Left cardiac atrium (tissue), 4 donors: ENCODE measurements around the gene FBXL15. TPM values are rescaled to one million over a fixed set of nuclear protein-coding genes. Genes with fewer than 3 reads are reported as not detected.

ENCODE experiments used
- ATAC-seq, 2 donors: fragments of 200-7000 bp; cut with Tn5 transposase; one replicate each; pipeline ENCODE4 v1.9.1; 2020; ENCODE audit warnings: mild to moderate bottlenecking in 2 of 2, moderate library complexity in 2 of 2
- DNase-seq: peaks from one replicate; pipeline ENCODE4 v3.0.0-alpha.2; 2020
- intact Hi-C, 2 donors: fragments of 100-400 bp; cut with DNase I; formaldehyde crosslinking; loops; one replicate each; pipeline versions ENCODE4 v1.14.1 to v1.15.1; 2022 to 2023
- total RNA-seq, 2 donors: library from RNA; stranded (reverse); fragmentation: NEBNext Ultra II Directional; extraction: Animal tissue kit (Norgen Biotek cat#: 25700); gene quantifications; one replicate each; pipeline ENCODE4 v1.2.1, GENCODE V29; 2021
- donor health status: DM: no; HTN: yes; CAD: no.
- donor health status: DM: no; HTN: yes; CAD: no; lungs with severe emphysema.
- donor health status: DM: yes; HTN: yes; CAD: no.
- donor health status: Dilated cardiomyopathy.

The FBXL15 gene
- total RNA-seq, 2 donors from 2014 or later: 13.1 to 14.0 TPM

GRCh38 chr10:102396317-102396650 is 24.4 kb upstream of the FBXL15 start:
- no peak for ATAC-seq
- no peak for DNase-seq
- intact Hi-C loops: loop anchor here in 1 of 2 donors (5.0 kb wide), 1 partner anchor 229 kb away; no protein-coding TSS in a partner anchor

- intact Hi-C loops: loop anchor here in 1 of 2 donors (5.0 kb wide), 1 partner anchor 229 kb away; no protein-coding TSS in a partner anchor
- DNase-seq: no peak
- ATAC-seq: no peak
Measured at GRCh38 chr10:102396730-102397151, 23.9 kb upstream of the FBXL15 start.

DNA sequence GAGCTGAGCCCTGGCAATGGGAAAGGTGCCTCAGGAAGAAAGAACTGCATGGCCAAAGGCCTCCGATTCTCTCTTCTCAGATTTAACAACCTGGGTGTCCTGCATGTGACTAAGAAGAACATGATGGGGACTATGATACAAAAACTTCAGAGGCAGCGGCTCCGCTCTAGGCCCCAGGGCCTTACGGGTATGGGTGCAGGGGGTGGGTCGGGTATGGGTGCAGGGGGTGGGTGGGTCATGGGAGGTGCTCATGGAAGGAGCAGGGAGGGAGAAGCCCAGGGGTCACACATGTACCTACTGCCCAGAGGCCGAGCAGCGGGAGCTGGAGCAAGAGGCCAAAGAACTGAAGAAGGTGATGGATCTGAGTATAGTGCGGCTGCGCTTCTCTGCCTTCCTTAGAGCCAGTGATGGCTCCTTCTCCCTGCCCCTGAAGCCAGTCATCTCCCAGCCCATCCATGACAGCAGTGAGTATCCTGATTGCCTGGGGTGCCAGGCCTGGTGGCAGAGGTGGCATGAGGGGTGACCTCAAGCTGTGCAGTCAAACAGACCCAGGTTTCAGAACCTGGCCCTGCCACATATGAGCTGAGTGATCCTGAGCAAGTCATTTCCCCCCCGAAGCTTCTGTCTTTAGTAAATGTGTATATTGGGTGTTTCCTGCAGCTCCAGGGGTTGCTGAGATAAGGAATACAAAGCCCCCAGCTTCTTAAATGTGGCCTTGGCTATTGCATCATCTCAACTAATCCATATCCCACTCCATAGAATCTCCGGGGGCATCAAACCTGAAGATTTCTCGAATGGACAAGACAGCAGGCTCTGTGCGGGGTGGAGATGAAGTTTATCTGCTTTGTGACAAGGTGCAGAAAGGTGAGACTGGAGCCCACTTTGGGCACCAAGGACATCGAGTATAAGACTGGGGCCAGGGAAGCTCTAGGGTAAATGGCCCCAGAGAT is 23.1 kb upstream of the FBXL15 start:
- no peak for ATAC-seq
- intact Hi-C loops: loop anchor here in 1 of 2 donors (5.0 kb wide), 1 partner anchor 230 kb away; no protein-coding TSS in a partner anchor

GRCh38 chr10:102398172-102399020 is 22.2 kb upstream of the FBXL15 start:
- ATAC-seq (no peak), DNase-seq (no peak)
- intact Hi-C loops: loop anchor here in 1 of 2 donors (5.0 kb wide), 1 partner anchor 231 kb away; no protein-coding TSS in a partner anchor

More for the DNA sequence above, 23.1 kb upstream of the FBXL15 start:
- DNase-seq: no peak

GRCh38 chr10:102399217-102400021 is 21.2 kb upstream of the FBXL15 start:
- DNase-seq: peak; percentile 93
- intact Hi-C loops: loop anchor here in 1 of 2 donors (5.0 kb wide), 2 partner anchors 172 to 232 kb away; partner anchors contain the start of gene ELOVL3
- ATAC-seq: peak; percentile 69 to 83

DNA sequence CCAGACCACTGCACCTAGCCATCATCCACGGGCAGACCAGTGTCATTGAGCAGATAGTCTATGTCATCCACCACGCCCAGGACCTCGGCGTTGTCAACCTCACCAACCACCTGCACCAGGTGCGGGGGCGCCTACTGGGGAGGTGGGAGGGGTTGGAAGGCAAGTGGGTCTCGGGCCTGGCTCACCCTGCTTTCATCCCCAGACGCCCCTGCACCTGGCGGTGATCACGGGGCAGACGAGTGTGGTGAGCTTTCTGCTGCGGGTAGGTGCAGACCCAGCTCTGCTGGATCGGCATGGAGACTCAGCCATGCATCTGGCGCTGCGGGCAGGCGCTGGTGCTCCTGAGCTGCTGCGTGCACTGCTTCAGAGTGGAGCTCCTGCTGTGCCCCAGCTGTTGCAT is 20.6 kb upstream of the FBXL15 start:
- intact Hi-C loops: loop anchor here in 1 of 2 donors (5.0 kb wide), 1 partner anchor 173 kb away; the partner anchor contains the start of gene ELOVL3
- DNase-seq: no peak
- no peak for ATAC-seq

DNA sequence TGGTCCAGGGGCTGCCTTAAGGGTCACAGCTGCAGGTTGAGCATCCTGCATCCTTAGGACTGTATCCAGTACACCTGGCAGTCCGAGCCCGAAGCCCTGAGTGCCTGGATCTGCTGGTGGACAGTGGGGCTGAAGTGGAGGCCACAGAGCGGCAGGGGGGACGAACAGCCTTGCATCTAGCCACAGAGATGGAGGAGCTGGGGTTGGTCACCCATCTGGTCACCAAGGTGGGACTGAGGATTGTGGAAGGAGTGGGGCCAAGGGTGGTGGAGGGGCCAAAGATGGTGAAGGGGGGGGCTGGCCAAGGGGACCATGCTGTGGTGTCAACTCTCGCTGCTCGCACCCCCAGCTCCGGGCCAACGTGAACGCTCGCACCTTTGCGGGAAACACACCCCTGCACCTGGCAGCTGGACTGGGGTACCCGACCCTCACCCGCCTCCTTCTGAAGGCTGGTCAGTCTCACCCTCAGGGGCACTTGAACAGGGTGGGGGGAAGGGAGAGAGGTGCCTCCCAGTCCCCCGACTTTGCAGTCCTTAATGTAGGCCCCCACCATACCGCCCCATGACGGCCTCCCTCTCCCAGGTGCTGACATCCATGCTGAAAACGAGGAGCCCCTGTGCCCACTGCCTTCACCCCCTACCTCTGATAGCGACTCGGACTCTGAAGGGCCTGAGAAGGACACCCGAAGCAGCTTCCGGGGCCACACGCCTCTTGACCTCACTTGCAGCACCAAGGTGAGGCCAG is 19.9 kb upstream of the FBXL15 start:
- ATAC-seq (no peak), DNase-seq (no peak)
- intact Hi-C loops: loop anchor here in 1 of 2 donors (5.0 kb wide), 1 partner anchor 173 kb away; the partner anchor contains the start of gene ELOVL3

DNA sequence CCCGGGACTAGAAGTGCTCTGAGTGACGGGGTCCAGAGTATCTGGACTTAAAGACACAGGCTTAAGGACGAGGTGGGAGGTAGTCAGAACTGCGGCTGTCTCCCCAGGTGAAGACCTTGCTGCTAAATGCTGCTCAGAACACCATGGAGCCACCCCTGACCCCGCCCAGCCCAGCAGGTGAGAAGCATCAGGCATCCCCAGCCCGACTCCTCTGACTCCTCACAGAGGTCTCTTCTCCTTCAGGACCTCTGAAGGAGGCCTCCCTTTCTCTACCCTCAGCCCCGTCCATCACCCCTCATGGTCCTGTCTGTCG is 19.3 kb upstream of the FBXL15 start:
- DNase-seq (no peak), ATAC-seq (no peak)
- intact Hi-C loops: loop anchor here in 1 of 2 donors (5.0 kb wide), 1 partner anchor 174 kb away; the partner anchor contains the start of gene ELOVL3

DNA sequence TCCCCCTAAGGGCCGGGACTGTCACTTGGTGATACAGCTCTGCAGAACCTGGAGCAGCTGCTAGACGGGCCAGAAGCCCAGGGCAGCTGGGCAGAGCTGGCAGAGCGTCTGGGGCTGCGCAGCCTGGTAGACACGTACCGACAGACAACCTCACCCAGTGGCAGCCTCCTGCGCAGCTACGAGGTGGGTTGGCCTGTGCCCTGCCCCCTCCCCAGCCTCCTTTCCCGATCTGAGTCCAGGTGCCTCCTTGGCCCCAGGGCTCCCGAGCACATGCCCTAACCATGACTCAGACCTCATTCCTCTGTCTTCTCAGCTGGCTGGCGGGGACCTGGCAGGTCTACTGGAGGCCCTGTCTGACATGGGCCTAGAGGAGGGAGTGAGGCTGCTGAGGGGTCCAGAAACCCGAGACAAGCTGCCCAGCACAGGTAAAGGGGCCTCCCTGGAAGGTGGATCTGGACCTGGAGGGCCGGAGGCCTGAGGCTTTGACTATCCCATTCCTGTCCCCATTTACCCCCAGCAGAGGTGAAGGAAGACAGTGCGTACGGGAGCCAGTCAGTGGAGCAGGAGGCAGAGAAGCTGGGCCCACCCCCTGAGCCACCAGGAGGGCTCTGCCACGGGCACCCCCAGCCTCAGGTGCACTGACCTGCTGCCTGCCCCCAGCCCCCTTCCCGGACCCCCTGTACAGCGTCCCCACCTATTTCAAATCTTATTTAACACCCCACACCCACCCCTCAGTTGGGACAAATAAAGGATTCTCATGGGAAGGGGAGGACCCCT is 18.7 kb upstream of the FBXL15 start:
- no peak for ATAC-seq
- DNase-seq: no peak
- intact Hi-C loops: loop anchor here in 1 of 2 donors (5.0 kb wide), 1 partner anchor 175 kb away; the partner anchor contains the start of gene ELOVL3

DNA sequence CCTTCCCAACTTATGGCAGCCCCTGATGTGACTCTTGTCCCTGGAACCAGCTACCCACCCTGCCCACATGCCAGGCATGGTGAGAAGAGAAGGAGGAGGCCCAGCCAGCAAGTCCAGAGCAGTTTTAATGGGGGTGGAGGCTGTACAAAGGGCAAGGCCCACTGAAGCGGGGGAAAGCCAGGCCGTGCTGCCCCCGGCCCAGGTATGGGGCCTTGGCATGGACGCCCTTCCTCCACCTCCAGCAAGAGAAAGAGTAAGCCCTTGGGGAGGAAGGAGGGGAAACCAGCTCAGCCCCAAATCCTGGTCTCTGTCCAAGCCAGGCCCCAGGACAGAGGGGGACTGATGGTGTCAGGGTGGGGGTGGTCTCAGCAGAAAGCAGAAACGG is 18.1 kb upstream of the FBXL15 start:
- DNase-seq: no peak
- no peak for ATAC-seq
- intact Hi-C loops: loop anchor here in 1 of 2 donors (5.0 kb wide), 1 partner anchor 175 kb away; the partner anchor contains the start of gene ELOVL3

DNA sequence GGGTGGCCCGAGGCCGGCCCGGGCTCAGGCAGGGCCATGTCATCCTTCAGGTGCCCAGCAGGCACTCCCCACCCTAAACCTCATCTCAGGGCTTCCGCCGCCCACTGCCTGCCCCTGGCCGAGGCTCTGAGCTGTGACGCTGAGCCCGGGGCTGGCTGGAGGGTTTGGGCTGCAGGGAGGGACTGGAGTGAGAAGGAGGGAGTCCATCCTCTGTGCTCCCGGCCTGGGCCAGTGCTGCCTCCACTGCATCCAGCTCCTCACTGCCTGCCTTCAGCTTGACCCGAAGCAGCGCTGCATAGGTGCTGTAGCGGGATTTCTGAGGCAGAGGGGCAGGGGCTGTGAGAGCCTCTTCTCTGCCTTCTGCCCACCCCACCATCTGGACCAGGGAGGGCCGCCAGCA is 17.5 kb upstream of the FBXL15 start:
- DNase-seq: no peak
- no peak for ATAC-seq
- intact Hi-C loops: loop anchor here in 1 of 2 donors (5.0 kb wide), 1 partner anchor 176 kb away; the partner anchor contains the start of gene ELOVL3

DNA sequence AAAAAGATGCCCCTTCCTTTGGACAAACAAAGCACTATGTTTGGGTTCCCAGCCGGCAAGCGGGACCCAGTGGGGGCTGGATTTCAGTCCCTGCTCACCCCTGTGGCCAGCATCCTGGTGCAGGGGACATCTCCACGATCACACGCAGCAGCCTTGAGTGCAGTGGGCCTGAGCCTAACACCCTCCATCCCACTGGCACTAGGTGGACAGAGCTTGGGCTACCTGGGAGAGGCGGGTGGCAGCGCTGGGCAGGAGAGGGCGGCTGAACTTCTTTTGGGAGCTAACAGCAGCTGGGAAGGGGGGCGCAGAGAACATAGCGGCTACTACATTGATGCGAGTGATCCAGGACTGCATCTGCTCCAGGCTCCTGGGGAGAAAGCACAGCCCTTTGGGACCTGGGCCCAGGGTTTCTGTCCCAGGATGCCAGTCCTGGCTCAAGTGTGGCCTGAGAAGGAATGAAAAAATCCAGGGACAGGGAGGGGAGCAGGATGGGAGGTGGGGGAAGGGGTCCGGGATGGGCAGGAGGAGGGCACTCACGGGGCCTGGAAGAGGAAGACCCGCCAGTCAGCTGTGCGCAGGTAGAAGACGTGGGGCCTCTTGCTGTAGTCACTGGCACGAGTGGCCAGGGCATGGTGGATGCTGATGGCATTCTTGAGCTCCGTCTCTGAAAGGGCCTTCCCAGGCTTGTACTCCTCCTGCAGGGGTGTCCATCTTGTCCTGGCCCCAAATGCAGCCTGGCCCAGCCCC is 16.1 kb upstream of the FBXL15 start:
- ATAC-seq: no peak
- intact Hi-C loops: loop anchor here in 1 of 2 donors (5.0 kb wide), 1 partner anchor 177 kb away; the partner anchor contains the start of gene ELOVL3
- DNase-seq: no peak

- no peak for DNase-seq
- intact Hi-C loops: no loop called here
Measured at GRCh38 chr10:102405108-102405571, 15.5 kb upstream of the FBXL15 start.

DNA sequence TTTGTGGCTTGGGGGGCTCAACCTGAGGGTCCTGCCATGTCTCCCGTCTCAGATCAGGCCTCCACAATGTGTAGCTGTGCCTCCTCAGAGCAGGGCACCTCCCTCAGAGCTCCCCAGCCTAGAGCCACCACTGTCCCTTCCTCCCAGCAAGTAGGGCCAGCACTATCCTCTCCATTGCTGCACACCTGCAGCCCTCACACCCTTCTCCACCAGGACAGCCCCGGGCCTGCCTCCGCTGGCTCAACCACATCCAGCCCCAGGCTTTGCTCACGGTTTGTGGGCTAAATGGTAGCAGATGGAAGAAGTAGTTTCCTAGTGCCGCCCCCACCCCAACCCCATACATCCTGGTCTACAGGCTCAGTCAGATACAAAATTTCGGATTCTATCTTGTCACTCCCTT is 15.0 kb upstream of the FBXL15 start:
- intact Hi-C loops: no loop called here
- ATAC-seq (no peak), DNase-seq (no peak)

More at GRCh38 chr10:102405108-102405571, 15.5 kb upstream of the FBXL15 start:
- ATAC-seq: no peak

GRCh38 chr10:102406815-102407214 is 13.8 kb upstream of the FBXL15 start:
- no peak for DNase-seq
- no peak for ATAC-seq
- intact Hi-C loops: no loop called here
